ENCODE results near the gene TLN1.

TLN1 gene

DNA sequence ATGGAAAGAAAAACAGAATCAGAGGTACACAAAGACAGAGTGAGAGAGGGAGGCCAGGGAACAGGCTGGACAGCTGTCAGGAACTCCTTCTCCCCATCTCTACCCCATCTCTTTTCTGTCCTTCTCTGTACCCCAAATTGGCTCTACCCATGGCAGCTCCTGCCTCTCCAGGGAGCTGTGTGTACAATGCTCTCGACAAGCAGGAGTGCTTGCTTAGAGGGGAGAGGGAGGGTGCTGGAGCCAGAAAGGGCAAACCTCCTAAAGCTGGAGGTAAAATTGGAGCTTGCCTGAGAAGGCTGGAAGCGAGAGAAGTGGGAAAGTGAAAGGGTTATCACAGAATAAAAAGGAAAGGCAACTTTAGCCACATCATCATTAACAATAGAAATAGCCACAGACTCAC lies 48.7 kb downstream of the TLN1 start:
- DNase-seq = no peak

DNA sequence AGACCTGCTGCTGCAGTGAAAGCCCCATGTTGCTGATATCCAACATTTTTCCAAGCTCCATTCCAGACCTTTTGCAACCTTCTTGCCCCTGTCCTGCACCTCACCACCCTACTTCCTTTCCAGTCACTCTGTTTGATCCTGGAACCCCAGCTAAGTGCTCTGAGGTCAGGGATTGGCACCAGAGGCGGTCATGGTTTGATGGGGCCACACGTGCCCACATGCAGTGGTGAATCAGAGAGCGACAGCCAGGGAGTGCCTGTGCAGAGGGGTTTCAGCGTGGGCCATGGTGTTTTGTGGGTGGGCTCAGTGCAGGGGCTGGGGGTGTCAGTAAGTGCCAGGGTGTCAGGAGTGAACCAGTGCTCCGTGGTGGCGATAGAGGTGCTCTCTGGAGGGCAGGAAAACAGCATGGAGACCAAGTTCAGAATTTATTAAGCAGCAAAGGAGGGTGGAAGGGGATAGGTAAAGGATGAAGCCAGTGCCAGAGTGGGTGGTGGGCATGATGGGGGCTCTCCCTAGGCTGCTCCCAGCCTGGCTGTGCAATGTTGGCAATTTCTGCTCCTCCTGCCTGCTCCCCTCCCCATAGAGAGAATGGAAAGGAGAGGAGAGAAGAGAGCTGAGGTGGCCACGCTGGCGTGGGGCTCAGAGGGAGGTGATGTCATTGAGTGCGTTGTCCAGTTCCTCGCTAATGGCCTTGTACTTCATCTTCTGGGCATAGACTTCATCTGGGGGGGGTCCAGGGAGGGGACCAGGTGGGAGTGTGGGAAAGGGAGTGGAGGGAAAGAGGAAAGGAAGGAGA lies 49.3 kb downstream of the TLN1 start:
- DNase-seq = no peak

DNA sequence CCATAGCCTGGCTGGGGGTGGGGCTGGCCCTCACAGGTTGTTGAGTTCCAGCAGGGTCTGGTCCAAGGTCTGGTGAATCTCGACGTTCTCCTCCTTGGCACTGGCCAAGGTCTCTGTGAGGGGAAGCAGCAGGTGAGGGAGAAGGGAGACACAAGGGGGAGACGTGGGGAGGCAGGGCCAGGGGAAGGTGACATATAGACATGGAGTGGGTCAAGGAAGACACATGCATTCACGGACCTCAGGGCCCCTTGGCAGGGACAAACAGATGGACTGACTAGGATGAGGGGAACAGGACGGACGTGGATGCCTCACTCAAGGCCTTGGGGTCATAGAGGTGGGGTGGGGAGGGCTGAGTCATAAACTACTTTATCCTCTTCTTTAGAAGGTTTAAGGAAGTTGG lies 49.9 kb downstream of the TLN1 start:
- no peak for DNase-seq

DNA sequence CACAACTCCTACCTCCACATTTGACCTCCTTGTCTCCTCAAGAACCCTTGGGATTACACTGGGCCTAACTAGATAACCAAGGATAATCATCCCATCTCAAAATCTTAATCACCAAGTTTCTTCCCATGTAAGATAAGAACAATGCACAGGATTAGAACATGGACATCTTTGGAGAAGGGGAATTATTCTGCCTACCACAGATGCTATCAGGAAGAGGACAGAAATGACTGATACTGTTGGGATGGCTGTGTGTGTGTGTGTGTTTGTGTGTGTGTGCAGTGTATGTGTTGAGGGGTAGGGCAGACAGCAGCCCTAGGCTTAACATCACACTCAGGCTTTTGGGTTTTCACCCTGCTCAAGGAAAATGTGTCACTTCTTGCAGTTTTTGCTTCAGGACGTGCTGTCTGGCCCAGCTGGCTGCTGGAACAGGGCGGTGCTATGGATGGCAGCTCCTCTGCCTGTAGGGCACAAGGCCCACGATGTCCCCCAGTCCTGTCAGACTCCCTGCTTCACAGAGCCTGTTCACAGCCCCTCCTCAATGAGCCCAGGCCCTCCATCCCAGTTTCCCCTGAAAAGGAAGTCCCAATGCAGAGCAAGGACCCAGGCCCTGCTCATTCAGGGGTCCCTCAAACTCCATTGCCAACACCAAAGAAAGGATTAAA lies 50.5 kb downstream of the TLN1 start:
- DNase-seq = no peak

DNA sequence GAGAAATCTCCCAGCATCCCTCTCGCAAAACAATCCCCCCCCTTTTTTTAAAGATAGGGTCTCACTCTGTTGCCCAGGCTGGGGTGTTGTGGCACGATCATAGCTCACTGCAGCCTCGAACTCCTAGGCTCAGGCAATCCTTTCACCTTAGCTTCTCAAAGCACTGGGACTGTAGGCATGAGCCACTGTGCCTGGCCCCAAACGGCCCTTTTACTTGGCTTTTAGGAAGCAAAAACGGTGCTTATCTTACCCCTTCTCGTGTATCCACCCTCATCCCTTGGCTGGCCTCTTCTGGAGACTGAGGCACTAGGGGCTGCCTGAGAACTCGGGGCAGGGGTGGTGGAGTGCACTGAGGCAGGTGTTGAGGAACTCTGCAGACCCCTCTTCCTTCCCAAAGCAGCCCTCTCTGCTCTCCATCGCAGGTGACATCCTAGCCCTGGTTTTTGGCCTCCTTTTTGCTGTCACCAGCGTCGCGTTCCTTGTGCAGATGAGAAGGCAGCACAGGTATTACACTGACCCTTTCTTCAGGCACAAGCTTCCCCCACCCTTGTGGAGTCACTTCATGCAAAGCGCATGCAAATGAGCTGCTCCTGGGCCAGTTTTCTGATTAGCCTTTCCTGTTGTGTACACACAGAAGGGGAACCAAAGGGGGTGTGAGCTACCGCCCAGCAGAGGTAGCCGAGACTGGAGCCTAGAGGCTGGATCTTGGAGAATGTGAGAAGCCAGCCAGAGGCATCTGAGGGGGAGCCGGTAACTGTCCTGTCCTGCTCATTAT lies 51.5 kb downstream of the TLN1 start:
- DNase-seq = no peak

DNA sequence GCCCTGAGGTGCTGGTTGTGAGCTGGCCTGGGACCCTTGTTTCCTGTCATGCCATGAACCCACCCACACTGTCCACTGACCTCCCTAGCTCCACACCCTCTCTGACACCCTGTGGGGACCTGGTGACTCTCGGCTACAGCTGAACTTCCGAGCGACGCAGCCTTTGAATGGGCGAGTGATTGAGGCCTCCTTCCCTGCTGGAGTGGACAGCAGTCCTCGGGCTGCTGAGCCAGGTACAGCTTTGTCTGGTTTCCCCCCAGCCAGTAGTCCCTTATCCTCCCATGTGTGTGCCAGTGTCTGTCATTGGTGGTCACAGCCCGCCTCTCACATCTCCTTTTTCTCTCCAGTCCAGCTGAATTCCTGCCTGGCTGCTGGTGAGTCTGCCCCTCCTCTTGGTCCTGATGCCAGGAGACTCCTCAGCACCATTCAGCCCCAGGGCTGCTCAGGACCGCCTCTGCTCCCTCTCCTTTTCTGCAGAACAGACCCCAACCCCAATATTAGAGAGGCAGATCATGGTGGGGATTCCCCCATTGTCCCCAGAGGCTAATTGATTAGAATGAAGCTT lies 52.1 kb downstream of the TLN1 start:
- DNase-seq = no peak

DNA sequence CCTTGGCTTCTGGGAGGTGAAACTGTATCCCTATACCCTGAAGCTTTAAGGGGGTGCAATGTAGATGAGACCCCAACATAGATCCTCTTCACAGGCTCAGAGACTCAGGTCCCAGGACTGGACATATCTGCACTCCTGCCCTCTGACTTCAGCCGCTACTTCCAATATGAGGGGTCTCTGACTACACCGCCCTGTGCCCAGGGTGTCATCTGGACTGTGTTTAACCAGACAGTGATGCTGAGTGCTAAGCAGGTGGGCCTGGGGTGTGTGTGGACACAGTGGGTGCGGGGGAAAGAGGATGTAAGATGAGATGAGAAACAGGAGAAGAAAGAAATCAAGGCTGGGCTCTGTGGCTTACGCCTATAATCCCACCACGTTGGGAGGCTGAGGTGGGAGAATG lies 52.9 kb downstream of the TLN1 start:
- no peak for DNase-seq

DNA sequence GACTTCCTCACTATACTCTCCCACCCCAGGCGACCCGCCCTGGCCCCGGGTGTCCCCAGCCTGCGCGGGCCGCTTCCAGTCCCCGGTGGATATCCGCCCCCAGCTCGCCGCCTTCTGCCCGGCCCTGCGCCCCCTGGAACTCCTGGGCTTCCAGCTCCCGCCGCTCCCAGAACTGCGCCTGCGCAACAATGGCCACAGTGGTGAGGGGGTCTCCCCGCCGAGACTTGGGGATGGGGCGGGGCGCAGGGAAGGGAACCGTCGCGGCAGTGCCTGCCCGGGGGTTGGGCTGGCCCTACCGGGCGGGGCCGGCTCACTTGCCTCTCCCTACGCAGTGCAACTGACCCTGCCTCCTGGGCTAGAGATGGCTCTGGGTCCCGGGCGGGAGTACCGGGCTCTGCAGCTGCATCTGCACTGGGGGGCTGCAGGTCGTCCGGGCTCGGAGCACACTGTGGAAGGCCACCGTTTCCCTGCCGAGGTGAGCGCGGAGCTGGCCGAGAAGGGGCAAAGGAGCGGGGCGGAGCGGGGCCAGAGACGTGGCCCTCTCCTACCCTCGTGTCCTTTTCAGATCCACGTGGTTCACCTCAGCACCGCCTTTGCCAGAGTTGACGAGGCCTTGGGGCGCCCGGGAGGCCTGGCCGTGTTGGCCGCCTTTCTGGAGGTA lies 56.1 kb downstream of the TLN1 start:
- DNase-seq = no peak

DNA sequence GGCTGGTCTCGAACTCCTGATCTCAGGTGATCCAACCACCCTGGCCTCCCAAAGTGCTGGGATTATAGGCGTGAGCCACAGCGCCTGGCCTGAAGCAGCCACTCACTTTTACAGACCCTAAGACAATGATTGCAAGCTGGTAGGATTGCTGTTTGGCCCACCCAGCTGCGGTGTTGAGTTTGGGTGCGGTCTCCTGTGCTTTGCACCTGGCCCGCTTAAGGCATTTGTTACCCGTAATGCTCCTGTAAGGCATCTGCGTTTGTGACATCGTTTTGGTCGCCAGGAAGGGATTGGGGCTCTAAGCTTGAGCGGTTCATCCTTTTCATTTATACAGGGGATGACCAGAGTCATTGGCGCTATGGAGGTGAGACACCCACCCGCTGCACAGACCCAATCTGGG lies 56.8 kb downstream of the TLN1 start:
- DNase-seq = no peak

DNA sequence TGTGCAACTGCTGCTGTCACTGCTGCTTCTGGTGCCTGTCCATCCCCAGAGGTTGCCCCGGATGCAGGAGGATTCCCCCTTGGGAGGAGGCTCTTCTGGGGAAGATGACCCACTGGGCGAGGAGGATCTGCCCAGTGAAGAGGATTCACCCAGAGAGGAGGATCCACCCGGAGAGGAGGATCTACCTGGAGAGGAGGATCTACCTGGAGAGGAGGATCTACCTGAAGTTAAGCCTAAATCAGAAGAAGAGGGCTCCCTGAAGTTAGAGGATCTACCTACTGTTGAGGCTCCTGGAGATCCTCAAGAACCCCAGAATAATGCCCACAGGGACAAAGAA lies 58.0 kb downstream of the TLN1 start:
- no peak for DNase-seq

DNA sequence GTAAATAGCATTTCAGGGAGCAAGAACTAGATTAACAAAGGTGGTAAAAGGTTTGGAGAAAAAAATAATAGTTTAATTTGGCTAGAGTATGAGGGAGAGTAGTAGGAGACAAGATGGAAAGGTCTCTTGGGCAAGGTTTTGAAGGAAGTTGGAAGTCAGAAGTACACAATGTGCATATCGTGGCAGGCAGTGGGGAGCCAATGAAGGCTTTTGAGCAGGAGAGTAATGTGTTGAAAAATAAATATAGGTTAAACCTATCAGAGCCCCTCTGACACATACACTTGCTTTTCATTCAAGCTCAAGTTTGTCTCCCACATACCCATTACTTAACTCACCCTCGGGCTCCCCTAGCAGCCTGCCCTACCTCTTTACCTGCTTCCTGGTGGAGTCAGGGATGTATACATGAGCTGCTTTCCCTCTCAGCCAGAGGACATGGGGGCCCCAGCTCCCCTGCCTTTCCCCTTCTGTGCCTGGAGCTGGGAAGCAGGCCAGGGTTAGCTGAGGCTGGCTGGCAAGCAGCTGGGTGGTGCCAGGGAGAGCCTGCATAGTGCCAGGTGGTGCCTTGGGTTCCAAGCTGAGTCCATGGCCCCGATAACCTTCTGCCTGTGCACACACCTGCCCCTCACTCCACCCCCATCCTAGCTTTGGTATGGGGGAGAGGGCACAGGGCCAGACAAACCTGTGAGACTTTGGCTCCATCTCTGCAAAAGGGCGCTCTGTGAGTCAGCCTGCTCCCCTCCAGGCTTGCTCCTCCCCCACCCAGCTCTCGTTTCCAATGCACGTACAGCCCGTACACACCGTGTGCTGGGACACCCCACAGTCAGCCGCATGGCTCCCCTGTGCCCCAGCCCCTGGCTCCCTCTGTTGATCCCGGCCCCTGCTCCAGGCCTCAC lies 58.6 kb downstream of the TLN1 start, which contains the start of gene CA9:
Gene CA9, plus strand, starts transcription at position 797 of the 893 bp plus-strand sequence. Its CDS starts 32 bp downstream, at position 829.
- peak; percentile 71 for DNase-seq

DNA sequence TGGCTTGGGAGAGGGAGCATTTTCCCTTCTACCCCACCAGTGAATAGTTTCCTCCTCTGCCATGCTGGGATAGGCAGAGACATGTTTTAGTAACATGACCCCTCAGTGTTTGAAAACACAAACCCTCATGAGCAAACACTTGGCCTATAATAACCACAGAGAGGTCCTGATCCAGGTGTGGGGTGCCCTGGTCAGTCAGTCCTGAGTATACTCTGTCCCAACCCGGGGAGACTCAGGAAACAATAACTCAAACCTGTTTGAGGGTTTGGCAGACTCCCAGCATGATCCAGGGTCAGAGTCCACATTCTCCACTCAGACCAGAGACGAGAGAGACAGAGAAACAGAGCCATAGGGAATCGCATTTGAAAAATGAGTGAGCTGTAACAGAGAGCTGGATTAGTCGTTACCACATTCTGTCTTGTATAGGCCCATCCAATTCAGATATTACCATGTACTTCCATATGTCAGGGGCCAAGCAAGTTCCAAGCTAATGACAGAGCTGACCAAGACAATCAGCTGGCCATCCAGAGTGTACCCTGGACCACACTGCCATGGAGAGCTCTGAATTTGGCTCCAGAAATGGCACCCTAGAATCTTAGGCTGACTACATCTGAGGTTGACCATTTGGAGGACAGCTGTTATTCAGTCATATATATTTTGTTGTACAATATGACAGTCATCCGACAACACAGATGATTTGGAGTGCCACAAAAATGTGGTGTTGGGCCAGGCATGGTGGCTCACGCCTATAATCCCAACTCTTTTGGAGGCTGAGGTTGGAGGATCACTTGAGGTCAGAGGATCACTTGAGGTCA lies 62.5 kb downstream of the TLN1 start:
- no peak for DNase-seq

DNA sequence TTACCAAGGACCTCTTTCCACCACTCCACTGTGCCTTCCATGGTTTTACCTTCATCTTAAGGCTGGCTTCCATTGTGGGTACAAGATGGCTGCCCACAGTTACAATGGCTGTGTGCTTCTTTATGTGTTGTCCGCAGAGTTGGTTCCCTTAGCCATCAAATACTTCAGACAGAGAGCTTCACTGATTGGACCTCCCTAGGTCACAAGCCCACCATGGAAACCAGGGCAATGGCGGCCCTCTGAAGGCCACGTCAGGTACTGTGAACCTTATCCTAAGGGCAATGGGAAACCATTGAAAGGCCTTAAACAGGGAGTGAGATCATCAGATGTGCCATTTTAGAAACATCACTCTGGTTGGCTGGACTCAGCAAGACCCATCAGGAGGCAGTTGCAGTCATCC lies 64.1 kb downstream of the TLN1 start:
- DNase-seq = no peak

DNA sequence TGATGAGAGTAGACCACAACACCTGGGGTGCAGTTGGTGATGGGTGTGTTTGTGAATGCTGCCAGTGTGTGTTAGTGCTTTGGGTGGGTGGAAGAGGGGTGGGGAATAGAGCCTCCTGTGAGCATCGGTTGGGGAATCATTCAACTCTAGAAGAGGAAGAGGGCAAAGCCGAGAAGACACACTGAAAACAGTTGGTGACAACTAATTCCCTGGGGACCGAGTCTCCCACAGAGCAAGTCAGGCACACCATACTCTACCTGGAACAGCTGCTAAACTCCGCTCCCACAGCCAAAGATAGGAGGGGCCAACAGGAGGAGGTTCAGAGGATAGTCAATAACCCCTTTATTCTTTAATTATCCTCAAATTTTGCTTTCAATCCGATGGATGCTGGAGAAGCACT lies 65.4 kb downstream of the TLN1 start:
- DNase-seq = no peak

DNA sequence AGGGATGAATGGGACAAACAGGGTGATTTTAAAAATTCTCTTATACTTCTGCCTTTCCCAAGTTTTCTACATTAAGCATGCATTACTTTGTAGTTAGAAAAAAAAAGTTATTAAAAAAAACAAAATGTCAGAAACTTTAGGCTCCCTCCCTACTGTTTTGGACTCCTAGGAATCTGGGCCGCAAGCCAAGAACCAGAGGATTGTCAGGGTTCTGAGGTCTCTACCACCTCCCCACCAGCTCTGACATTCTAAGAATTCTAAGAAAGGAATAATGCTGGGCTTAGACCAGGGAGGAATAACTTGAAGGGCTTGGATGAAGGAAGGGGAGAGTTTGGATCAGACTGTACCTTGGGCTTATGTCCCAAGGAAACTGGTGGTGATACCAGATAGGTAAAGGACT lies 66.0 kb downstream of the TLN1 start:
- no peak for DNase-seq

DNA sequence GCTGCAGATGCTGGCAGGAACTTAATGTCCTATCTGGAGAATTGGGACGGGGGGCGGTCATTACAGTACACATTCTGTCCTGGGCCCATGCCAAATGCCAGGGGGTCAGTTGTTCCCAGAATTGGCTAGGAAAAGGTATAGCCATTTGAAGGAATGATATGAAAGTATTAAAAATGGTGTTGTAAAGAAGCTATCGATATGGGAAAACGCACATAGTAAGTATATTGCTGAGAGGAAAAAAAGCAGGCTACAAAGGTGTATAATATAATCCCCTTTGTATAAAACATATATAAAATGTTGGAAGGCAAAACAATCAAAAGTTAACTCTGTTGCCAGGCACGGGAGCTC lies 66.5 kb downstream of the TLN1 start:
- no peak for DNase-seq

DNA sequence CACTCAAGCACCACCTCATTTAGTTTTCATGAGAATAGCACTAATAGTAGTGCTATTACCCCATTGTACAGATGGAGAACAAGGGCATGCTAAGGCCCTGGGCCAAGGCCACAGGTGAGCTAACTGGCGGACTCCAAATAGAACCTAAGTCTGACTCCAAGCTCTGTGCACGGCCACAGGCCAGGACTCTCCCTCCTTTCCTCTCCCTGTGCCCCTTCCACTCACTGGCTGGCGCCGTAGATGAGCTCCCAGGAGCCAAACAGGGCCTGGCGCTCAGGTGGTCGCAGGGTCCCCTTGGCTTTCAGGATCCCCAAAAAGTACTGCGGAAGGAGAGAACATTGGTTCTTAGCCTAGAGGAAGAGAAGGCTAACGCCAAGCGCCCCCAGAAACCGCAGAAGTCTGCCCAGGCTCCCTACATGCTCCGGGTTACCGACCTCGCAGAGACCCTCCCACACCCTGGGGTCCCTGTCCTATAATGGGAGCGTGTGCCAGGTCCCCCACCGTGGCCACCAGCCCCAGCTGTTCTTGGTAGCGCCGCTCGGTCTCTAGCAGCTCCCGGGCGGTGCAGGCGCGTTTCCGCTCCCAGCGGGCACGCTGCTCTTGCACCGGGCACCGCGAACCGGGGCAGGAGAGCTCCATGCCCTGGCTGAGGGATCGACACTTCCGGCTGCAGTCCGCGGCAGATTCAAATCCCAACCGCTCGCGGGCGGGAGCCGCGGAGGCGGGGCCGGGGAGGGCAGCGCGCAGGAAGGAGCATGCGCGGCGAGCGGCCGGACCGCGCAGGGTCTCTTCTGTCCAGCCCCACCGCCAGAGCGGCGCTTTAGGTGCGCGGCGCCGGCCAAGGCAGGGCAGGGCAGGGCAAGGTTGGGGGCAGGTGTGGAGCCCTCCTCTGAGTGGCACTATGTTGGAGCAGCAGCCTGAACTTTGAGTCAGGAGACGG lies 67.2 kb downstream of the TLN1 start, which contains the start of gene ARHGEF39:
Gene ARHGEF39, minus strand, starts transcription at position 665 of the 940 bp plus-strand sequence. Its CDS starts 26 bp downstream, at position 639.
- peak; percentile 63 for DNase-seq

DNA sequence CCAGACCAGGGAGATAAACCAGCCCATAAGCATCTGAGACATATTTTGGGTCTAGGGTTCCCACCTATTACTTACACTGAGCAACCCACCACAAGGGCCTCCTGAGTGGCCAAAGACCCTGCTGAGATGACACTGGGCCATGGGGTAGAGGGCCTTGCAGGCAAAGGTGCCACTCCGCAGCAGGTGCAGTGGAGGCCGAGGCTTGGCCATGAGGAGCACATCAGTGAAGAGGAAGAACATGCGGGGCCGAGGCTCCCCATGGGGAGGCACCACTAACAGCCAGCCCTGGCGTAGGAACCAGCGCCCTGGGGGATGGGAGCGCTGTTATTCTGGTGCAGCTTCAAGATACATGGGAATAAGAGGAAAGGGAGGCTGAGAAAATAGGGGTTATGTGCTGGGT lies 69.6 kb downstream of the TLN1 start:
- DNase-seq = no peak

DNA sequence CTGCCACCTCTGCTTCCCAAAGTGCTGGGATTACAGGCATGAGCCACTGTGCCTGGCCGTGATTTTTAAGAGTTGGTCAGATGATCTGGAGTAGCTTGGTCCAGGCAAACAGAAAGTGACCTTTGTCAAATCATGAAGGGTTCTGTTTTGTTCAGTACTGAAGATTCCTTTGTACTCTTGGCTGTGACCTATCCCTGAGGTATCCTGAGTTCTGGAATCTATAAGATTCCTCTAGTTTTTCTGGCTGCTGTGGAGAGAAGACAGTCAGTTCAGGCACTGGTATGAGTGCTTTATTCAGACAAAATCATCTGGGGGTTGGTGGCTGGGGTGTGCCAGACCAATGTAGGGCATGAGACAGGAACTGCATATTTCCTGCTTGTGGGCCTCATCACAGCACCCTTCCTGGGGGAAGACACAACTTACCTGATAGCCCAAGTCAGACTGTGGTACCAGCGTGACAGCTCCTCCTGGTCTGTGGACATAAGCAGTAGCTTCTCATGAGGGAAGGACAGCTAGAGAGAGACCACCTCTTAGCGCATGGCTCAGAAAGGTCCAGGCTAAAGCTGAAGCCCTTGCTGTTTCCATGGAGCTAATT lies 70.1 kb downstream of the TLN1 start:
- DNase-seq = no peak

Data from NCI-H2171 treated with DMSO at 0.1 percent for 48 hours (cell line).